ENCODE measurements around the gene SIDT1.
"Not testable (repeated sequence)": the region's sequence is repeated elsewhere in the genome, so short reads cannot be mapped to it uniquely, and the experiment has no call there.

SIDT1 gene

GRCh38 chr3:113634782-113635474 is 102.6 kb downstream of the SIDT1 start:
- no peak for DNase-seq (ENCODE audit: low read depth in 2 of 2)

GRCh38 chr3:113636034-113636433 is 103.7 kb downstream of the SIDT1 start:
- DNase-seq (ENCODE audit: low read depth in 2 of 2) = not testable (repeated sequence)

GRCh38 chr3:113637756-113638155 is 105.4 kb downstream of the SIDT1 start:
- no peak for DNase-seq (ENCODE audit: low read depth in 2 of 2)

- DNase-seq (ENCODE audit: low read depth in 2 of 2) = no peak
These were observed 106.6 kb downstream of the SIDT1 start for GRCh38 chr3:113638910-113639309.

- no peak for DNase-seq (ENCODE audit: low read depth in 2 of 2)
These were observed 111.2 kb downstream of the SIDT1 start for GRCh38 chr3:113643583-113643982.

- no peak for DNase-seq (ENCODE audit: low read depth in 2 of 2)
These were observed 116.2 kb downstream of the SIDT1 start for GRCh38 chr3:113648524-113648923.

- DNase-seq (ENCODE audit: low read depth in 2 of 2) = no peak
These were observed 117.0 kb downstream of the SIDT1 start for GRCh38 chr3:113649174-113649845.

GRCh38 chr3:113654310-113654709 is 122.0 kb downstream of the SIDT1 start:
- DNase-seq (ENCODE audit: low read depth in 2 of 2) = no peak

- DNase-seq (ENCODE audit: low read depth in 2 of 2) = no peak
These were observed 122.5 kb downstream of the SIDT1 start for GRCh38 chr3:113654851-113655250.

- DNase-seq (ENCODE audit: low read depth in 2 of 2) = no peak
These were observed 125.8 kb downstream of the SIDT1 start for GRCh38 chr3:113658107-113658506.

GRCh38 chr3:113659101-113659541 is 126.8 kb downstream of the SIDT1 start:
- no peak for DNase-seq (ENCODE audit: low read depth in 2 of 2)

- no peak for DNase-seq (ENCODE audit: low read depth in 2 of 2)
These were observed 127.6 kb downstream of the SIDT1 start for GRCh38 chr3:113659996-113660395.

- DNase-seq (ENCODE audit: low read depth in 2 of 2) = no peak
These were observed 128.1 kb downstream of the SIDT1 start for GRCh38 chr3:113660458-113660857.

- no peak for DNase-seq (ENCODE audit: low read depth in 2 of 2)
These were observed 128.5 kb downstream of the SIDT1 start for GRCh38 chr3:113660896-113661295.

- DNase-seq (ENCODE audit: low read depth in 2 of 2) = no peak
These were observed 130.5 kb downstream of the SIDT1 start for GRCh38 chr3:113662824-113663223.

- DNase-seq (ENCODE audit: low read depth in 2 of 2) = no peak
These were observed 131.0 kb downstream of the SIDT1 start for GRCh38 chr3:113663324-113663750.

GRCh38 chr3:113663761-113664160 is 131.4 kb downstream of the SIDT1 start:
- no peak for DNase-seq (ENCODE audit: low read depth in 2 of 2)

- DNase-seq (ENCODE audit: low read depth in 2 of 2) = no peak
These were observed 132.3 kb downstream of the SIDT1 start for GRCh38 chr3:113664523-113665094.

GRCh38 chr3:113668015-113668414 is 135.7 kb downstream of the SIDT1 start:
- no peak for DNase-seq (ENCODE audit: low read depth in 2 of 2)

- DNase-seq (ENCODE audit: low read depth in 2 of 2) = no peak
These were observed 141.2 kb downstream of the SIDT1 start for GRCh38 chr3:113673593-113673992.

- DNase-seq (ENCODE audit: low read depth in 2 of 2) = no peak
These were observed 143.9 kb downstream of the SIDT1 start for GRCh38 chr3:113676261-113676660.

- no peak for DNase-seq (ENCODE audit: low read depth in 2 of 2)
These were observed 145.4 kb downstream of the SIDT1 start for GRCh38 chr3:113677737-113678136.

GRCh38 chr3:113678773-113679172 is 146.4 kb downstream of the SIDT1 start:
- no peak for DNase-seq (ENCODE audit: low read depth in 2 of 2)
